Measurements from ENCODE around the gene GALNT12. TPM values are rescaled to one million over a fixed set of nuclear protein-coding genes. Genes with fewer than 3 reads are reported as not detected.

GALNT12 gene
- total RNA-seq, 1 donor from 2014 or later = 0.55 TPM

DNA sequence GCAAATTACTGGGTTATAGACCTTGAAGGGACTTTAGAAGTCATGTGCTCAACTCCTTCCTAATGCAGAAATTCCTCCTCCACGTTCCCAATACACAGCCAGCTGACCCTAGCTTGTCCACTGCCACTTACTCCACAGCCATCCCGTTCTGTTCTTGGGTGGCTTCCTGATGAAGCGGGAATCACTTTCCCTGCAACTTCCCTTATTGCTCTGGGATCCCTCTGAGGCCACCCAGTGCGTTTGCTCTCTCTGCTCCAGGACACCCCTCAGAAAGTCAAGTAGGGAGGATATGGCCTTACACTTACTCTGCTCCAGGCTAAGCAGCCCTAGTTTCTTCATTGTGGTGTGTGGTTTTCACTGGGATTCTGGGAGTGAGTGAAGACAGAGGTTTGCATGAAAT is 55.5 kb downstream of the GALNT12 start:
- no peaks in the 10 kb centered on the region for H3K36me3 ChIP-seq
- no peaks in the 10 kb centered on the region for H3K9me3 ChIP-seq (replicated peaks)
- H3K4me1 ChIP-seq = peaks cover 73% of the 10 kb centered on the region
- no peak overlapping the region for H3K4me3 ChIP-seq
- TF ChIP-seq, protein P1, sequence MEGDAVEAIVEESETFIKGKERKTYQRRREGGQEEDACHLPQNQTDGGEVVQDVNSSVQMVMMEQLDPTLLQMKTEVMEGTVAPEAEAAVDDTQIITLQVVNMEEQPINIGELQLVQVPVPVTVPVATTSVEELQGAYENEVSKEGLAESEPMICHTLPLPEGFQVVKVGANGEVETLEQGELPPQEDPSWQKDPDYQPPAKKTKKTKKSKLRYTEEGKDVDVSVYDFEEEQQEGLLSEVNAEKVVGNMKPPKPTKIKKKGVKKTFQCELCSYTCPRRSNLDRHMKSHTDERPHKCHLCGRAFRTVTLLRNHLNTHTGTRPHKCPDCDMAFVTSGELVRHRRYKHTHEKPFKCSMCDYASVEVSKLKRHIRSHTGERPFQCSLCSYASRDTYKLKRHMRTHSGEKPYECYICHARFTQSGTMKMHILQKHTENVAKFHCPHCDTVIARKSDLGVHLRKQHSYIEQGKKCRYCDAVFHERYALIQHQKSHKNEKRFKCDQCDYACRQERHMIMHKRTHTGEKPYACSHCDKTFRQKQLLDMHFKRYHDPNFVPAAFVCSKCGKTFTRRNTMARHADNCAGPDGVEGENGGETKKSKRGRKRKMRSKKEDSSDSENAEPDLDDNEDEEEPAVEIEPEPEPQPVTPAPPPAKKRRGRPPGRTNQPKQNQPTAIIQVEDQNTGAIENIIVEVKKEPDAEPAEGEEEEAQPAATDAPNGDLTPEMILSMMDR (IDR thresholded peaks at IDR 0.05; ENCODE audit: borderline replicate concordance) = no peak
- peak overlapping the region; percentile 94 for H3K27ac ChIP-seq (replicated peaks)
- H3K27me3 ChIP-seq (ENCODE audit: low read depth) = no peaks in the 10 kb centered on the region
- intact Hi-C loops (cut with micrococcal nuclease) = loop anchor here (5.0 to 10.0 kb wide), 2 partner anchors 112 to 134 kb away; no protein-coding TSS in a partner anchor
- DNase-seq = no peak

DNA sequence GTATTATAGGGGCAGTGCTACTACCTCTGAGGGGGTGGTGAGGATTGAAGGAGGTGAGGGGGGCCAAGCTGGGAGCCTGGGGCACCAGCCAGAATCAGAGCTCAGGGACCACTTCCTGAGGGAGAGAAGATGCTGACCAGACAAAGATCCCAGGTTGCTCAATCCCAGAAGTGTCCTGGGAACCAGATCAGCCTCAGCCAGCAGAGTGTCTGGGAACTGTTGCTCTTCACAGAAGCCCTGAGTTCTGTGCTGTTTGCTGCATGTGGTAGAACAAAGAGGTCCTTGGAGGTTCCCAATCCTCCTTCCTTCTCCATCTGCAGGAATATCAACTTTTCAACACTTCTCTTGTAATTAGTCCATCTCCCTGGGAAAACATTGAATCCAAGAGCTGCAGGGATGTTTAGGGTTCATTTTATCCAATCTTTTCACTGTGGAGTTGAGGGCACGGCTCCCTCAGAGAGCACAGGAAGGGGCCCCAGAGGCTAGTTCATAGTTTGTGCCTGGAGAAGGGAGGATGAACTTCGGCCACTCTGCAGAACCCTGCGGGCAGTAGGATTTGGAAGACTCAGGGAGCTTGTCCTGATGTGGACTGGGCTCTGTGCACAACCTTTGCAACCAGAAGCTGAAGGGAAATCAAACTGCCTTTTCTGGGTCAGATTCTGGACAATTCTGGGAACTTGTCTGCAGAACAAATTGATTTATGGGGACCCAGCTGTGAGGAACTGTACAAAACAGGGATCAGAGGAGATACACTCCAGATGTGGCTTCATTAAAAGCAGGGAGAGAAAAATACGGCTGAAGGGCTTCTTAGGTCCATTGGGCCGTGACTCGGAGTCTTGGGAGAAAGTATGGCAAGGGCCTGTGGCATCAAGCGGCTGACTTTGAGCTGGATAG is 57.1 kb downstream of the GALNT12 start:
- intact Hi-C loops (cut with micrococcal nuclease) = loop anchor here (5.0 to 10.0 kb wide), 2 partner anchors 110 to 133 kb away; no protein-coding TSS in a partner anchor
- TF ChIP-seq, protein P1 (IDR thresholded peaks at IDR 0.05; ENCODE audit: borderline replicate concordance) = no peak

DNA sequence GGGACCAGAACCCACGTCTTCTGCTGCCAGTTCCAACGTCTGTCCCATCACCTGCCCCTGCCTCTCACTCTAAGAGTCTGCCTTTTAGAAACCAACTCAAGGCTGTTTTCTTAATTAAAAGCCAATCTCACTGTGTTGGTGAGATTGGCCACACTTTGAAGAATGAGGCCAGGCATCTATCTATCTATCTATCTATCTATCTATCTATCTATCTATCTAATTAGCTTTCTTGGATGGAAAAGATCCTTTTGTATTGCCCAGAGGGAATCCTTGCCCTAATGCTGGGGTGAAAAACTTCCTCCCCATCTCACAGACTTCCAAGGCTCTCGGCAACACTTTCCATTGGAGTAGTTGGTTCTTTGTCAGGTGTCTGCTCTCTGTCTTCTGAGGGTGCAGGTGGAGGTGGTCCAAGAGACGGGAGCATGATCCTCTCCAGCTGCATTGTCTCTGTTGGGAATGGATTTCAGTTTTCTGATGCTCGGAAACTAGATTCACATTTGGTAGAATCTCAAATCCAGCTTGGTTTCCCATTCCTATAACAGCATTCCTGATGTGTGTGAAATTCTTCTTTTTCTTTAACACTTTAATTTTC is 57.9 kb downstream of the GALNT12 start:
- TF ChIP-seq, protein P1 (IDR thresholded peaks at IDR 0.05; ENCODE audit: borderline replicate concordance) = no peak
- Histone ChIP-seq H3K36me3 (no peaks in the 10 kb centered on the region), H3K27me3 (ENCODE audit: low read depth) (no peaks in the 10 kb centered on the region), H3K9me3 (replicated peaks) (peaks cover 5% of the 10 kb centered on the region), H3K4me3 (no peak overlapping the region), H3K4me1 (peaks cover 92% of the 10 kb centered on the region), H3K27ac (replicated peaks) (peak overlapping the region; percentile 94)
- DNase-seq = no peak
- intact Hi-C loops (cut with micrococcal nuclease) = loop anchor here (10.0 kb wide), 1 partner anchor 109 kb away; no protein-coding TSS in a partner anchor

More for the DNA sequence above, 57.1 kb downstream of the GALNT12 start:
- no peaks in the 10 kb centered on the region for H3K36me3 ChIP-seq
- H3K9me3 ChIP-seq (replicated peaks) = peaks cover 5% of the 10 kb centered on the region
- peak overlapping the region; percentile 94 for H3K27ac ChIP-seq (replicated peaks)
- no peaks in the 10 kb centered on the region for H3K27me3 ChIP-seq (ENCODE audit: low read depth)
- H3K4me1 ChIP-seq = peaks cover 87% of the 10 kb centered on the region
- DNase-seq = peak; percentile 64
- H3K4me3 ChIP-seq = no peak overlapping the region

DNA sequence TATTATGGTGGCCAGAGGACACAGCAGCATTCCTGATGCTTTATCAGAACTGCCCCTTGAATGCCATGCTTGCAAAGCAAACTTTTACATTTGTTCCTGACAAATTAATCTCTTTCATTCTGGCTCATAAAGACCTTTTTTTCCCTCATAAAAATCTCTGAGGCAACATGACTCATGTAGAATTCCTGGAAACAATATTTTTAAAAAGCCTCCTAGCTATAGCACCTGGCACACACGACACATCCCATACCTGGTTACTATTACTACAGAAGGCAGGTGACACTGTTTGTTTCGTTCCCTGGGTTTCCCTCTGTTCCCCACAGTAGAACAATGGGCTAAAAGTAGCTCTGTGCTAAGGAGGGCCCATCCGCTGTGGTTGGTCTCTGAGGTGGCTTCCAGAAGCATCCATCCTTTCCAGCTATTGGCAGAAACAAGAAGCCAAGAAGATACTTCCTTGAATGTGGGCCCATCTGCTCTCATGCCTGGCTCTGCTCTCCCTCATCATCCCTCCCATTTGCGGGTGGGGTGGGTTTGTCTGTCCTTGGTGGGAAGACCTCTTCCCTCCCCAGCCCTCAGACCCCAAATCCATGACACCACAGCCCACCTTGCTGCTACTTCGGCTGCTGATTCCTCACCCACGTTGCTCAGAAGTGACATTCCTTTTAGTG is 59.1 kb downstream of the GALNT12 start:
- Histone ChIP-seq H3K27ac (replicated peaks) (peak overlapping the region; percentile 94), H3K36me3 (no peaks in the 10 kb centered on the region), H3K4me3 (no peak overlapping the region), H3K9me3 (replicated peaks) (peaks cover 5% of the 10 kb centered on the region), H3K27me3 (ENCODE audit: low read depth) (no peaks in the 10 kb centered on the region), H3K4me1 (peaks cover 80% of the 10 kb centered on the region)
- intact Hi-C loops (cut with micrococcal nuclease) = loop anchor here (10.0 kb wide), 1 partner anchor 108 kb away; no protein-coding TSS in a partner anchor
- TF ChIP-seq, protein P1 (IDR thresholded peaks at IDR 0.05; ENCODE audit: borderline replicate concordance) = no peak
- no peak for DNase-seq

DNA sequence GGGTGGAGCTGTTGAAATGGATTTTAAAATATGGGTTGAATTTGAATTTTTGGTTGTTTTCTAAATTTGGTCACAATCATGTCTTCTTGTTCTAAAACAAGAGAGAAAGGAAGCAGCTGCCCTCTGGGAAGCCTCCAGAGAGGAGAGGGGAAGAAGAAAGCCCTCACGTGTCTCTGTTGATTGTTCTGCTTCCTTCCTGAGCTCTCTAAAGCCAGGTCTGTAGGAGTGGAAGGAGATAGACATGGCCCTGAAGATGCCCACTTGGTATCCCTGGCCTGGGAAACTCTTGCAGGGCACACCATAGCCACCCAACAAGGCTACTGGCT is 59.6 kb downstream of the GALNT12 start:
- TF ChIP-seq, protein P1 (IDR thresholded peaks at IDR 0.05; ENCODE audit: borderline replicate concordance) = no peak
- peaks cover 5% of the 10 kb centered on the region for H3K9me3 ChIP-seq (replicated peaks)
- no peaks in the 10 kb centered on the region for H3K36me3 ChIP-seq
- no peaks in the 10 kb centered on the region for H3K27me3 ChIP-seq (ENCODE audit: low read depth)
- H3K27ac ChIP-seq (replicated peaks) = peak overlapping the region; percentile 94
- peaks cover 75% of the 10 kb centered on the region for H3K4me1 ChIP-seq
- no peak overlapping the region for H3K4me3 ChIP-seq
- intact Hi-C loops (cut with micrococcal nuclease) = loop anchor here (10.0 kb wide), 1 partner anchor 108 kb away; no protein-coding TSS in a partner anchor
- DNase-seq = no peak
